HPDE6-E6E7 (cell line): ENCODE data around the gene KIZ.

Source experiments
- DNase-seq: peaks from one replicate; pipeline ENCODE4 v3.0.0; 2011; ENCODE audit warnings: missing footprints; ENCODE audit errors: extremely low spot score

Gene KIZ

GRCh38 chr20:21269772-21270171 is 143.9 kb downstream of the KIZ start:
- DNase-seq = no peak

- DNase-seq = no peak
Observed at GRCh38 chr20:21270806-21271205, 144.9 kb downstream of the KIZ start.

- no peak for DNase-seq
Observed at GRCh38 chr20:21272279-21272678, 146.4 kb downstream of the KIZ start.

GRCh38 chr20:21272679-21273078 is 146.8 kb downstream of the KIZ start:
- DNase-seq = no peak

GRCh38 chr20:21273755-21274386 is 148.0 kb downstream of the KIZ start:
- DNase-seq = no peak

GRCh38 chr20:21278829-21279228 is 152.9 kb downstream of the KIZ start:
- no peak for DNase-seq

- DNase-seq = no peak
Observed at GRCh38 chr20:21279706-21280521, 154.0 kb downstream of the KIZ start.

- DNase-seq = no peak
Observed at GRCh38 chr20:21280522-21281016, 154.7 kb downstream of the KIZ start.

- no peak for DNase-seq
Observed at GRCh38 chr20:21286775-21287174, 160.9 kb downstream of the KIZ start.

GRCh38 chr20:21288587-21289370 is 162.9 kb downstream of the KIZ start:
- DNase-seq = no peak

- no peak for DNase-seq
Observed at GRCh38 chr20:21289651-21290050, 163.8 kb downstream of the KIZ start.

GRCh38 chr20:21291026-21291425 is 165.1 kb downstream of the KIZ start:
- no peak for DNase-seq

- no peak for DNase-seq
Observed at GRCh38 chr20:21294755-21295154, 168.9 kb downstream of the KIZ start.
